Neutrophil (primary cell): ENCODE data around the gene C5orf24.

Source experiments
- H3K27ac ChIP-seq: fragments of 200-600 bp; sonication (generic); 2 replicates; pipeline ENCODE4 v1.5.1; 2016; ENCODE audit warnings: mild to moderate bottlenecking, moderate library complexity
- H3K27me3 ChIP-seq: fragments of 200-600 bp; sonication (generic); 2 replicates; pipeline ENCODE4 v1.6.0; 2016; ENCODE audit warnings: mild to moderate bottlenecking
- H3K36me3 ChIP-seq: fragments of 200-600 bp; sonication (generic); 2 replicates; pipeline ENCODE4 v1.5.1; 2017
- H3K4me1 ChIP-seq, 2 experiments: fragments of 200-600 bp in 1 of 2; sonication (generic) in 1 of 2; 1 replicate in 1 of 2; 2 replicates in 1 of 2; pipeline versions ENCODE4 v1.5.1 to v1.6.1; 2013 to 2016; ENCODE audit warnings: low read depth in 1 of 2, low read length in 1 of 2, mild to moderate bottlenecking in 1 of 2, moderate library complexity in 1 of 2; ENCODE audit not compliant: control insufficient read depth in 1 of 2, insufficient read depth in 1 of 2
- H3K4me3 ChIP-seq, 2 experiments: fragments of 200-600 bp in 1 of 2; sonication (generic) in 1 of 2; 1 replicate in 1 of 2; 2 replicates in 1 of 2; pipeline ENCODE4 v1.5.1; 2013 to 2016; ENCODE audit warnings: low read depth in 1 of 2, low read length in 1 of 2, mild to moderate bottlenecking in 1 of 2, moderate library complexity in 1 of 2
- H3K9me3 ChIP-seq: fragments of 200-600 bp; sonication (generic); 2 replicates; pipeline ENCODE4 v1.5.1; 2016
- TF ChIP-seq, protein P1 (sequence below): fragments of 200-600 bp; sonication (generic); IDR thresholded peaks from 2 replicates; pipeline ENCODE4 v1.5.1; 2016; ENCODE audit warnings: antibody characterized with exemption

The C5orf24 gene

DNA sequence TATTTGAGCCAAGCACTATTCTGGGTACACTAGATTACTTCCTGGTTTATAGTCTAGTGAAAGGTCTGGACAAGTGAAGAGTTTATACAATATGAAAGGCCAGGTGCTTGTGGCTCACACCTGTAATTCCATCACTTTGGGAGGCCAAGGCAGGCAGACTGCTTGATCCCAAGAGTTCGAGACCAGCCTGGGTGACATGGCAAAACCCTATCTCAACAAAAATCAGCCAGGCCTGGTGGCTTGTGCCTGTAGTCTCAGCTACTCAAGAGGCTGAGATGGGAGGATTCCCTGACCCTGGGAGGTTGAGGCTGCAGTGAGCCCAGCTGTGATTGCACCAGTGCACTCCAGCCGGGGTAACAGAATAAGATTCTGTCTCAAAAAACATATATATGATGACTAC, 18.9 kb downstream of the C5orf24 start:
- H3K27ac ChIP-seq = no peak overlapping the region
- no peak overlapping the region for H3K4me3 ChIP-seq
- TF ChIP-seq, protein P1, sequence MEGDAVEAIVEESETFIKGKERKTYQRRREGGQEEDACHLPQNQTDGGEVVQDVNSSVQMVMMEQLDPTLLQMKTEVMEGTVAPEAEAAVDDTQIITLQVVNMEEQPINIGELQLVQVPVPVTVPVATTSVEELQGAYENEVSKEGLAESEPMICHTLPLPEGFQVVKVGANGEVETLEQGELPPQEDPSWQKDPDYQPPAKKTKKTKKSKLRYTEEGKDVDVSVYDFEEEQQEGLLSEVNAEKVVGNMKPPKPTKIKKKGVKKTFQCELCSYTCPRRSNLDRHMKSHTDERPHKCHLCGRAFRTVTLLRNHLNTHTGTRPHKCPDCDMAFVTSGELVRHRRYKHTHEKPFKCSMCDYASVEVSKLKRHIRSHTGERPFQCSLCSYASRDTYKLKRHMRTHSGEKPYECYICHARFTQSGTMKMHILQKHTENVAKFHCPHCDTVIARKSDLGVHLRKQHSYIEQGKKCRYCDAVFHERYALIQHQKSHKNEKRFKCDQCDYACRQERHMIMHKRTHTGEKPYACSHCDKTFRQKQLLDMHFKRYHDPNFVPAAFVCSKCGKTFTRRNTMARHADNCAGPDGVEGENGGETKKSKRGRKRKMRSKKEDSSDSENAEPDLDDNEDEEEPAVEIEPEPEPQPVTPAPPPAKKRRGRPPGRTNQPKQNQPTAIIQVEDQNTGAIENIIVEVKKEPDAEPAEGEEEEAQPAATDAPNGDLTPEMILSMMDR = no peak
- H3K9me3 ChIP-seq = no peaks in the 10 kb centered on the region
- no peaks in the 10 kb centered on the region for H3K27me3 ChIP-seq
- no peaks in the 10 kb centered on the region for H3K4me1 ChIP-seq
- H3K36me3 ChIP-seq = peaks cover 6% of the 10 kb centered on the region

DNA sequence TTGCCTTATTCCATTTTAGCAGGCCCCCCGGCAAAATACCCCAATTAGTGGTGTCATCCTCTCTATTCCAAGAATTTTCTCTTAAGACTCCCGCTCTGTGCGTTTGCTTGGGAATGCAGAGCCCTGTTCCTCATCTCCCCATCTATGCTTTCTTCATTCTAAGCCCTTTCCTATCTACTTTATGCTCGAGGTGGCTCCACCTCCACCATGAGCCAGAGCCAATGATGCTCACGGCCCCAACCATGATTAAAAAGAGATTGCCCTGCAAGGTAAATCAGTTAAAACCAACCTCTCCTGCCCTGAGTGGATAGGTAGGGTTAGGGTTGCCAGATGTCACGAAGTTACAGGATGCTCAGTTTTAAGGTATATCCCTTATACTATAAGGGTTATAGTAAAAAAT, 27.7 kb downstream of the C5orf24 start:
- Histone ChIP-seq H3K9me3 (no peaks in the 10 kb centered on the region), H3K27me3 (no peaks in the 10 kb centered on the region), H3K27ac (peak overlapping the region; percentile 91), H3K4me1 (peaks cover 15 to 19% of the 10 kb centered on the region in 2 experiments), H3K36me3 (no peaks in the 10 kb centered on the region), H3K4me3 (peak overlapping the region; percentile 88 to 91)
- TF ChIP-seq, protein P1 = no peak

DNA sequence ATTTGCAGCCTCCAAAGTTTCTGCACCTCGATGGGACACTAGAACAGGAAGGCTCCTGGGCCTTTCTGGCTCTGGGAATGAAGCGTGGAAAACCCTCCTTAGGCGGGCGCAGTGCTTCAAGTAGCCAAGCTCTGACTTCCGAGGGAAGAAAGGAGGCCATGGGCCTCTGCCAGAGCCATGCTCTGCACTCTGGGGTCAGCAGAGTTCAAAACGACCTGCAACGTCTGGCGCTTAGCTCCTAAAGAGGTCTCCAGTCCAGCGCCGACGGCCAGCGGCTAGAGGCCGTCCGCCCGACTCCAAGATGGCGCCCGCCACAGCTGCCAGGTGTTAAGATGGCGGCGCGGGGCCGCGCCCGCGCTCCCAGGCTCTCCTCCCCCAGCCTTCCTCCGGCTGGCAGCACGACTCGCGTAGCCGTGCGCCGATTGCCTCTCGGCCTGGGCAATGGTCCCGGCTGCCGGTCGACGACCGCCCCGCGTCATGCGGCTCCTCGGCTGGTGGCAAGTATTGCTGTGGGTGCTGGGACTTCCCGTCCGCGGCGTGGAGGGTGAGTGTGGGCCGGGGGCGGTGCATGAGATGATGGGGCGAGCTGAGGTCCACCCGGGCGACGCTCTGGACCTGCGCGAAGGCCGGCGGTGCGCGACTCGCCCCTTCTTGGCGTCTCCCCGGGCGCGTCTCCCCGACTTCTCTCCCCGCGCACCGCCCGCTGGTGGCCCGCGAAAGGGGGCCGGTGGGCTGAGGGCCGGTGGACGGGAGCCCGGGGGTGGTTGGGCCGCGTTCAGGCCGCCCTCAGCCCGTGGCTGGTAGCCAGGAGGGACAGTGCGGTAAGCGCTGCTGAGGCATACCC, 28.4 kb downstream of the C5orf24 start, which contains the start of gene TXNDC15:
TSS of gene TXNDC15 (plus strand) at position 385 of the 844 bp plus-strand sequence. CDS start at position 442, 57 bp downstream.
- peak within 1 kb of the TSS; percentile 88 to 91 for H3K4me3 ChIP-seq
- peak within 1 kb of the TSS; percentile 91 for H3K27ac ChIP-seq
- H3K4me1 ChIP-seq = peaks cover 15 to 19% of the 10 kb centered on the region in 2 experiments
- TF ChIP-seq, protein P1 = peak; percentile 49
- no peaks in the 10 kb centered on the region for H3K9me3 ChIP-seq
- H3K27me3 ChIP-seq = no peaks in the 10 kb centered on the region
- no peaks in the 10 kb centered on the region for H3K36me3 ChIP-seq

DNA sequence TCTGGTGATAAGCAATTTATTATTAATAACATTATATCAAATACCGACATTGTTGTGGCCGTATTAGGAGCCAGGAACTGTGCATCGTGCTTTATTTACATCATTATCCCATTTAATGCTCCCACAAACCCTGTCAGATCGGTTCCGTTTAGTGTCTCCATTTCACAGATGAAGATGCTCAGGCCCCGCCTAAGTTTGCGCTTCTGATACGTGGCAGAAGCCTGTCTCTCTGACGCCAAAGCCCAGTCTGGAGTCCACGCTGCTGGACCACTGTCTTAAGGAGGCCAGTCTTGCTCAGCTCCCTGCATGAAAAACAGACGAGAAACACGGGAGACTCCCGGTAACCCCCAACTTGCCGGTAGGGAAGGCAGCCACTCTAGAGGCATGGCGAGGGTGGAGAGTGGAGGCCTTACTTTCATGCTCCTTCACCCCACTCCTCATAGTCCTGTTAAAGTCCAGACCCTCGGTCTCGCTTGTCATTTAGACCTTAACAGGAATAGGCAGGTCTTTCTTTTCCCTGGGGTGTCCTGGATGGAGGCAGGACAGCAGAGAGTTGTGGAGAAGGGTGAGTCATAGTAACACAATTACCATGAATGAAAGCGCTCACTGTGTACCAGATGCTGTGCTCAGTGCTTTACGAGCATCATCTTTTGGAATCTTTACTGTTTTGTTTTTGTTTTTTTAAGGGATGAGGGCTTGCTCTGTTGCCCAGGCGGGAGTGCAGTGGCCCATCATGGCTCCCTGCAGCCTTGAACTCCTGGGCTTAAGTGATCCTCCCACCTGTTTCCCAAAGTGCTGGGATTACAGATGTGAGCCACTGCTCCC, 29.3 kb downstream of the C5orf24 start:
- peak overlapping the region; percentile 91 for H3K27ac ChIP-seq
- H3K4me3 ChIP-seq = peak overlapping the region; percentile 88 to 91
- no peaks in the 10 kb centered on the region for H3K27me3 ChIP-seq
- TF ChIP-seq, protein P1 = no peak
- H3K36me3 ChIP-seq = no peaks in the 10 kb centered on the region
- H3K9me3 ChIP-seq = no peaks in the 10 kb centered on the region
- H3K4me1 ChIP-seq = peaks cover 15 to 19% of the 10 kb centered on the region in 2 experiments

DNA sequence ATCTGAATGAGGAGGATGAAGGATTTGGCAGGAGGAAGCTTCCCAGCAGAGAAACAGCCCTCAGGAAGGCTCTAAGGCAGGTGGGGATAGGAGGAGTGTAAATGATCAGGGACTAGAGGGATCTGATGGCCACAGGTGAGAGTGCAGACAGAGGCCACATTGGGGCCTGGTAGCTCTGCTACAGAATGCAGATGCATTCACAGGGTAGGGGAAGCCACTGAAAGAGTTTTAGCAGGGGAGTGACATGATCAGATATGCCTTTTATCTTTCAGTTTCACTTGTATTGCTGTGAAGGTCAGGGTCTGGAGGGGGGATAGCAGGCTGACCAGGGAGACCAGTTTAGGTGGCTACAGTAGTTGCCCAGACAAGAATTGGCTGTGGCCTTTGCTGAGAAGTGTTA, 31.4 kb downstream of the C5orf24 start:
- Histone ChIP-seq H3K4me1 (peaks cover 15 to 19% of the 10 kb centered on the region in 2 experiments), H3K27me3 (no peaks in the 10 kb centered on the region), H3K36me3 (no peaks in the 10 kb centered on the region), H3K9me3 (no peaks in the 10 kb centered on the region), H3K27ac (no peak overlapping the region), H3K4me3 (no peak overlapping the region)
- TF ChIP-seq, protein P1 = no peak
